GM04503 (cell line): Measurements from ENCODE around the gene ARL16.

Experiments used
- DNase-seq: peaks from one replicate; pipeline ENCODE4 v3.0.0-alpha.2; 2012; ENCODE audit warnings: low read depth

ARL16 gene

GRCh38 chr17:81666342-81667191 lies 17.0 kb downstream of the ARL16 start, which contains the start of the genes CCDC137 and OXLD1:
TSS of gene CCDC137 (plus strand) at chr17:81666737. CDS start at chr17:81666767, 30 bp downstream.
TSS of gene OXLD1 (minus strand) at chr17:81666605. CDS start at chr17:81666577, 28 bp downstream.
- peak; percentile 66 for DNase-seq

GRCh38 chr17:81666092-81666341 lies 17.6 kb downstream of the ARL16 start:
- DNase-seq: no peak

GRCh38 chr17:81665205-81666091 lies 18.1 kb downstream of the ARL16 start:
- DNase-seq: no peak

GRCh38 chr17:81664051-81664470 lies 19.5 kb downstream of the ARL16 start:
- DNase-seq: no peak

- no peak for DNase-seq
These were observed 21.6 kb downstream of the ARL16 start for GRCh38 chr17:81662002-81662401.

GRCh38 chr17:81660441-81660840 lies 23.2 kb downstream of the ARL16 start:
- no peak for DNase-seq

- no peak for DNase-seq
These were observed 24.6 kb downstream of the ARL16 start for GRCh38 chr17:81659038-81659437.

GRCh38 chr17:81656835-81657234 lies 26.8 kb downstream of the ARL16 start:
- no peak for DNase-seq

- DNase-seq: no peak
These were observed 27.4 kb downstream of the ARL16 start, which contains the start of gene PDE6G for GRCh38 chr17:81656118-81656743. TSS of gene PDE6G (minus strand) at chr17:81656542. CDS start at chr17:81653305, 3,237 bp downstream.

GRCh38 chr17:81655378-81656117 lies 28.0 kb downstream of the ARL16 start:
- no peak for DNase-seq

GRCh38 chr17:81652906-81653771 lies 30.5 kb downstream of the ARL16 start:
- no peak for DNase-seq

- DNase-seq: peak; percentile 73
These were observed 31.9 kb downstream of the ARL16 start for GRCh38 chr17:81651692-81652091.

GRCh38 chr17:81650951-81651350 lies 32.6 kb downstream of the ARL16 start:
- DNase-seq: no peak

- no peak for DNase-seq
These were observed 34.9 kb downstream of the ARL16 start for GRCh38 chr17:81648707-81649085.

GRCh38 chr17:81648013-81648706 lies 35.4 kb downstream of the ARL16 start:
- DNase-seq: no peak

GRCh38 chr17:81647640-81648012 lies 36.0 kb downstream of the ARL16 start:
- DNase-seq: no peak

- DNase-seq: no peak
These were observed 36.6 kb downstream of the ARL16 start for GRCh38 chr17:81646869-81647600.

GRCh38 chr17:81644976-81645952 lies 38.3 kb downstream of the ARL16 start:
- DNase-seq: no peak
